HEK293 (cell line): ENCODE data around the gene NOX5.

Experiments
- CTCF ChIA-PET: fragments of 350-600 bp; formaldehyde crosslinking; extraction: SDS; loops from one replicate; lab custom pipeline; 2021; ENCODE audit warnings: antibody characterized with exemption; lab: Yijun Ruan, JAX
- POLR2A ChIA-PET: fragments of 300-600 bp; formaldehyde crosslinking; extraction: SDS; loops from one replicate; lab custom pipeline; 2020; ENCODE audit warnings: antibody characterized with exemption, inconsistent platforms; lab: Yijun Ruan, JAX
- H3K27ac ChIP-seq: fragments of 200-500 bp; sonication (Bioruptor generic); 2 replicates; pipeline ENCODE4 v1.5.1; 2014; ENCODE audit warnings: low read depth, low read length, control low read depth, inconsistent platforms; ENCODE audit errors: extremely low read depth
- H3K36me3 ChIP-seq, 2 experiments: fragments of 200-500 bp in 1 of 2; sonication (Bioruptor generic) in 1 of 2; 1 replicate in 1 of 2; 2 replicates in 1 of 2; pipeline ENCODE4 v1.5.1; 2014 to 2017; ENCODE audit warnings: inconsistent platforms in 2 of 2, low read length in 2 of 2; ENCODE audit not compliant: control insufficient read depth in 2 of 2, insufficient read depth in 1 of 2
- H3K4me1 ChIP-seq: fragments of 200-500 bp; sonication (Bioruptor generic); 2 replicates; pipeline ENCODE4 v1.5.1; 2014; ENCODE audit warnings: mild to moderate bottlenecking, low read length, inconsistent platforms; ENCODE audit not compliant: control insufficient read depth, insufficient read depth
- H3K4me3 ChIP-seq: 2 replicates; pipeline ENCODE4 v1.5.1; 2011; ENCODE audit warnings: low read depth, mild to moderate bottlenecking, control low read depth, low read length, moderate library complexity
- H3K9me3 ChIP-seq: fragments of 200-500 bp; sonication (Bioruptor generic); 2 replicates; pipeline ENCODE4 v1.5.1; 2014; ENCODE audit warnings: low read depth, low read length, inconsistent platforms; ENCODE audit not compliant: control insufficient read depth, insufficient read depth
- ATF2 ChIP-seq: fragments of 450-650 bp; formaldehyde crosslinking; IDR thresholded peaks from 2 replicates; pipeline ENCODE4 v1.5.1; 2016; ENCODE audit warnings: missing biosample characterization, missing genetic modification characterization, low read depth
- FEZF1 ChIP-seq: fragments of 450-650 bp; formaldehyde crosslinking; IDR thresholded peaks from 2 replicates; pipeline ENCODE4 v1.5.1; 2016; ENCODE audit warnings: missing biosample characterization, missing genetic modification characterization
- KLF16 ChIP-seq: fragments of 450-650 bp; formaldehyde crosslinking; IDR thresholded peaks from 2 replicates; pipeline ENCODE4 v1.5.1; 2017; ENCODE audit warnings: missing biosample characterization, missing genetic modification characterization
- OSR2 ChIP-seq: fragments of 450-650 bp; formaldehyde crosslinking; IDR thresholded peaks from 2 replicates; pipeline ENCODE4 v1.5.1; 2016; ENCODE audit warnings: missing biosample characterization, missing genetic modification characterization
- PRDM2 ChIP-seq: fragments of 450-650 bp; formaldehyde crosslinking; IDR thresholded peaks from 2 replicates; pipeline ENCODE4 v1.5.1; 2016; ENCODE audit warnings: missing biosample characterization, missing genetic modification characterization, borderline replicate concordance
- PRDM4 ChIP-seq: fragments of 450-650 bp; formaldehyde crosslinking; IDR thresholded peaks from 2 replicates; pipeline ENCODE4 v1.5.1; 2017; ENCODE audit warnings: missing biosample characterization, missing genetic modification characterization
- PRDM6 ChIP-seq: fragments of 450-650 bp; formaldehyde crosslinking; IDR thresholded peaks from 2 replicates; pipeline ENCODE4 v1.5.1; 2017; ENCODE audit warnings: missing biosample characterization, missing genetic modification characterization
- SETDB1 ChIP-seq: IDR thresholded peaks from one replicate; pipeline ENCODE4 v1.6.1; 2017; ENCODE audit warnings: mild to moderate bottlenecking, low read length, moderate library complexity, mixed read lengths; ENCODE audit not compliant: insufficient read length
- ZFP41 ChIP-seq: fragments of 450-650 bp; formaldehyde crosslinking; IDR thresholded peaks from 2 replicates; pipeline ENCODE4 v1.5.1; 2016; ENCODE audit warnings: missing biosample characterization, missing genetic modification characterization, borderline replicate concordance
- ZNF10 ChIP-seq: fragments of 450-650 bp; formaldehyde crosslinking; IDR thresholded peaks from 2 replicates; pipeline ENCODE4 v1.5.1; 2017; ENCODE audit warnings: missing biosample characterization, missing genetic modification characterization
- ZNF121 ChIP-seq: fragments of 450-650 bp; formaldehyde crosslinking; IDR thresholded peaks from 2 replicates; pipeline ENCODE4 v1.5.1; 2016; ENCODE audit warnings: missing biosample characterization, missing genetic modification characterization
- ZNF26 ChIP-seq: fragments of 450-650 bp; formaldehyde crosslinking; IDR thresholded peaks from 2 replicates; pipeline ENCODE4 v1.5.1; 2016; ENCODE audit warnings: missing biosample characterization, missing genetic modification characterization
- ZNF335 ChIP-seq: fragments of 450-650 bp; formaldehyde crosslinking; conservative IDR thresholded peaks from 2 replicates; pipeline ENCODE4 v1.5.1; 2016; ENCODE audit warnings: missing biosample characterization, missing genetic modification characterization
- ZNF350 ChIP-seq: fragments of 450-650 bp; formaldehyde crosslinking; IDR thresholded peaks from 2 replicates; pipeline ENCODE4 v1.5.0; 2017; ENCODE audit warnings: missing biosample characterization, mild to moderate bottlenecking, missing genetic modification characterization
- ZNF394 ChIP-seq: fragments of 450-650 bp; formaldehyde crosslinking; IDR thresholded peaks from 2 replicates; pipeline ENCODE4 v1.5.1; 2016; ENCODE audit warnings: missing biosample characterization, missing genetic modification characterization, mild to moderate bottlenecking, moderate library complexity, borderline replicate concordance
- ZNF548 ChIP-seq: fragments of 450-650 bp; formaldehyde crosslinking; IDR thresholded peaks from 2 replicates; pipeline ENCODE4 v1.5.1; 2016; ENCODE audit warnings: missing biosample characterization, missing genetic modification characterization
- ZNF600 ChIP-seq: fragments of 450-650 bp; formaldehyde crosslinking; IDR thresholded peaks from 2 replicates; pipeline ENCODE4 v1.5.1; 2016; ENCODE audit warnings: missing biosample characterization, missing genetic modification characterization
- ZNF664 ChIP-seq: fragments of 450-650 bp; formaldehyde crosslinking; IDR thresholded peaks from 2 replicates; pipeline ENCODE4 v1.5.1; 2016; ENCODE audit warnings: missing biosample characterization, missing genetic modification characterization
- ZNF785 ChIP-seq: fragments of 450-650 bp; formaldehyde crosslinking; IDR thresholded peaks from 2 replicates; pipeline ENCODE4 v1.5.1; 2016; ENCODE audit warnings: missing biosample characterization, missing genetic modification characterization
- ZNF792 ChIP-seq: fragments of 450-650 bp; formaldehyde crosslinking; IDR thresholded peaks from 2 replicates; pipeline ENCODE4 v1.5.1; 2016; ENCODE audit warnings: missing biosample characterization, missing genetic modification characterization
- ZSCAN30 ChIP-seq: fragments of 450-650 bp; IDR thresholded peaks from 2 replicates; pipeline ENCODE4 v1.5.1; 2018; ENCODE audit warnings: missing biosample characterization, mild to moderate bottlenecking, missing genetic modification characterization, moderate library complexity

NOX5 gene

GRCh38 chr15:69074843-69075224 lies 60.3 kb downstream of the NOX5 start:
- ChIA-PET CTCF (interaction anchor here (0.8 to 2.1 kb wide), 5 partner anchors 12 to 32 kb away, joined by 3 to 8 read pairs (median 4); no protein-coding TSS in a partner anchor), POLR2A (interaction anchor here (1.8 to 2.6 kb wide), 2 partner anchors 13 to 86 kb away, joined by 5 to 19 read pairs; partner anchors contain the start of gene GLCE)
- no peaks in the 10 kb centered on the region; a peak in 1 of 3 replicates for H3K36me3 ChIP-seq
- no peak overlapping the region for H3K4me3 ChIP-seq
- no peak for TF ChIP-seq PRDM4 (tag by site-specific recombination)
- TF ChIP-seq ZNF335 (tag by site-specific recombination) = peak; percentile 65; the same call in 1 of the 2 replicates
- TF ChIP-seq ZFP41 (tag by site-specific recombination) = no peak
- TF ChIP-seq ZNF10 (tag by site-specific recombination) = 0 out of 2 replicates have a peak, but pooled peaks have one; percentile 28
- peak; percentile 2; the same call in 1 of the 2 replicates for TF ChIP-seq ZNF600 (tag by site-specific recombination)
- 0 out of 2 replicates have a peak, but pooled peaks have one; percentile 1 for TF ChIP-seq ZNF664 (tag by site-specific recombination)
- H3K27ac ChIP-seq = peak overlapping the region; percentile 74; the same call in 1 of the 2 replicates
- H3K4me1 ChIP-seq = peaks cover 14% of the 10 kb centered on the region
- H3K9me3 ChIP-seq = peaks cover 2% of the 10 kb centered on the region; the same call in 1 of the 2 replicates

GRCh38 chr15:69075440-69075839 lies 60.9 kb downstream of the NOX5 start:
- H3K9me3 ChIP-seq = peaks cover 2% of the 10 kb centered on the region; the same call in 1 of the 2 replicates
- peaks cover 15% of the 10 kb centered on the region for H3K4me1 ChIP-seq
- no peak overlapping the region for H3K4me3 ChIP-seq
- no peak overlapping the region for H3K27ac ChIP-seq
- POLR2A ChIA-PET = interaction anchor here (1.2 to 2.6 kb wide), 3 partner anchors 10 to 85 kb away, joined by 5 to 19 read pairs (median 5); partner anchors contain the start of gene GLCE
- CTCF ChIA-PET = interaction anchor here (0.7 to 2.1 kb wide), 4 partner anchors 12 to 1489 kb away, joined by 3 to 8 read pairs (median 4); no protein-coding TSS in a partner anchor
- H3K36me3 ChIP-seq = no peaks in the 10 kb centered on the region; a peak in 1 of 3 replicates
- TF ChIP-seq ZSCAN30 (tag by site-specific recombination) (no peak; the same call in 1 of the 2 replicates), ZNF26 (tag by site-specific recombination) (no peak), ZNF548 (tag by site-specific recombination) (no peak), PRDM2 (tag by site-specific recombination) (no peak), ZNF394 (tag by site-specific recombination) (no peak), KLF16 (tag by site-specific recombination) (no peak), OSR2 (tag by site-specific recombination) (peak; percentile 33; the same call in 1 of the 2 replicates), ZNF350 (no peak), PRDM6 (tag by site-specific recombination) (peak; percentile 88), ZNF785 (tag by site-specific recombination) (no peak), FEZF1 (peak; percentile 65), ATF2 (tag by site-specific recombination) (no peak), ZNF792 (tag by site-specific recombination) (no peak), SETDB1 (no peak), ZNF121 (no peak)
